LNCAP (cell line): ENCODE measurements around the gene POU6F2.

Source experiments
- CTCF ChIP-seq: fragments of 450-650 bp; IDR thresholded peaks from 2 replicates; pipeline ENCODE4 v1.5.1; 2017; ENCODE audit warnings: mild to moderate bottlenecking

Gene POU6F2

GRCh38 chr7:38938001-38938485 is 39.7 kb upstream of the POU6F2 start:
- no peak for TF ChIP-seq CTCF

- no peak for TF ChIP-seq CTCF
Observed at GRCh38 chr7:38938589-38938988, 39.1 kb upstream of the POU6F2 start.

- no peak for TF ChIP-seq CTCF
Observed at GRCh38 chr7:38940774-38941173, 36.9 kb upstream of the POU6F2 start.

GRCh38 chr7:38942431-38943051 is 35.2 kb upstream of the POU6F2 start:
- TF ChIP-seq CTCF: no peak

GRCh38 chr7:38950309-38950708 is 27.4 kb upstream of the POU6F2 start:
- TF ChIP-seq CTCF: no peak

GRCh38 chr7:38951213-38951612 is 26.5 kb upstream of the POU6F2 start:
- no peak for TF ChIP-seq CTCF

- no peak for TF ChIP-seq CTCF
Observed at GRCh38 chr7:38953227-38953626, 24.5 kb upstream of the POU6F2 start.

- no peak for TF ChIP-seq CTCF
Observed at GRCh38 chr7:38953971-38954370, 23.7 kb upstream of the POU6F2 start.
